Vagina (tissue), 2 donors: ENCODE results near the gene B4GALNT1.

Experiments used
- CTCF ChIP-seq, 3 experiments: fragments of 450-650 bp in 2 of 3; fragments of 200-600 bp in 1 of 3; sonication (generic) in 1 of 3; IDR thresholded peaks; one replicate each; pipeline ENCODE4 v1.5.1; 2017 to 2019; ENCODE audit warnings: antibody characterized with exemption in 3 of 3, mild to moderate bottlenecking in 2 of 3, moderate library complexity in 2 of 3
- POLR2A ChIP-seq, 2 donors: fragments of 450-650 bp; IDR thresholded peaks; one replicate each; pipeline ENCODE4 v1.6.1; 2017; ENCODE audit warnings: antibody characterized with exemption in 2 of 2, mild to moderate bottlenecking in 2 of 2, moderate library complexity in 2 of 2

GRCh38 chr12:57617942-57618341 is 15.1 kb downstream of the B4GALNT1 start:
- TF ChIP-seq CTCF (IDR thresholded peaks at IDR 0.05): no peak
- no peak for TF ChIP-seq POLR2A (IDR thresholded peaks at IDR 0.05)
